Hepatocyte (in vitro differentiated cells): Measurements from ENCODE around the gene CTNNB1. TPM values are rescaled to one million over a fixed set of nuclear protein-coding genes. Genes with fewer than 3 reads are reported as not detected.
A peak's percentile ranks its signal among the peaks of the same experiment; 100 is the strongest.

Experiments
- DNase-seq: peaks from one replicate; pipeline ENCODE4 v3.0.0-alpha.2; 2016; ENCODE audit warnings: low spot score
- H2AFZ ChIP-seq: fragments of 200-600 bp; sonication (generic); 2 replicates; pipeline ENCODE4 v1.6.0; 2016; ENCODE audit warnings: antibody characterized with exemption, mild to moderate bottlenecking
- H3K27ac ChIP-seq: fragments of 200-600 bp; sonication (generic); 2 replicates; pipeline ENCODE4 v1.5.1; 2016; ENCODE audit warnings: mild to moderate bottlenecking
- H3K27me3 ChIP-seq: fragments of 200-600 bp; sonication (generic); 2 replicates; pipeline ENCODE4 v1.6.1; 2016
- H3K36me3 ChIP-seq: fragments of 200-600 bp; sonication (generic); replicated peaks from 2 replicates; pipeline ENCODE4 v1.5.1; 2016; ENCODE audit warnings: low read depth; ENCODE audit not compliant: insufficient read depth
- H3K4me1 ChIP-seq: fragments of 200-600 bp; sonication (generic); 2 replicates; pipeline ENCODE4 v1.5.1; 2016; ENCODE audit warnings: mild to moderate bottlenecking, moderate library complexity; ENCODE audit not compliant: insufficient read depth
- H3K4me2 ChIP-seq: fragments of 200-600 bp; sonication (generic); 2 replicates; pipeline ENCODE4 v1.6.0; 2016
- H3K4me3 ChIP-seq: fragments of 200-600 bp; sonication (generic); 2 replicates; pipeline ENCODE4 v1.5.1; 2016; ENCODE audit warnings: mild to moderate bottlenecking
- H3K79me2 ChIP-seq: fragments of 200-600 bp; sonication (generic); 2 replicates; pipeline ENCODE4 v1.6.0; 2017; ENCODE audit warnings: mild to moderate bottlenecking
- H3K9me2 ChIP-seq: fragments of 200-600 bp; sonication (generic); replicated peaks from 2 replicates; pipeline ENCODE4 v1.6.0; 2017; ENCODE audit warnings: mild to moderate bottlenecking; ENCODE audit not compliant: insufficient read depth
- H3K9me3 ChIP-seq: fragments of 200-600 bp; sonication (generic); 2 replicates; pipeline ENCODE4 v1.5.1; 2016; ENCODE audit warnings: low read depth, mild to moderate bottlenecking
- H4K20me1 ChIP-seq: fragments of 200-600 bp; sonication (generic); 2 replicates; pipeline ENCODE4 v1.6.0; 2016; ENCODE audit warnings: mild to moderate bottlenecking; ENCODE audit not compliant: insufficient read depth, poor library complexity, severe bottlenecking
- CTCF ChIP-seq: fragments of 200-600 bp; sonication (generic); IDR thresholded peaks from 2 replicates; pipeline ENCODE4 v1.5.1; 2016; ENCODE audit warnings: antibody characterized with exemption, mild to moderate bottlenecking; ENCODE audit not compliant: poor library complexity
- EZH2 ChIP-seq: fragments of 200-600 bp; sonication (generic); IDR thresholded peaks from 2 replicates; pipeline ENCODE4 v1.6.1; 2016; ENCODE audit warnings: antibody characterized with exemption, mild to moderate bottlenecking, borderline replicate concordance
- EZH2phosphoT487 ChIP-seq: fragments of 200-600 bp; sonication (generic); IDR thresholded peaks from one replicate; pipeline ENCODE4 v1.6.1; 2018; ENCODE audit warnings: antibody characterized with exemption, mild to moderate bottlenecking, low read depth, moderate library complexity; ENCODE audit not compliant: unreplicated experiment, severe bottlenecking
- WGBS: methylation state at CpG from one replicate; pipeline ENCODE4 v1.1.6; 2016; ENCODE audit warnings: low lambda C conversion rate; ENCODE audit errors: missing lambda C conversion rate; 5-methylcytosine and 5-hydroxymethylcytosine counted together
- polyA plus RNA-seq: library from polyadenylated mRNA; unstranded; fragments of >200 nt; fragmentation: Nextera tagmentation; extraction: Ambion mirVana; gene quantifications from 2 replicates; pipeline ENCODE4 v1.2.1, GENCODE V29; 2016
- total RNA-seq: library from RNA; depleted of rRNA; stranded (reverse); fragments of >200 nt; gene quantifications from 2 replicates; pipeline ENCODE4 v1.2.3, GENCODE V29; 2014

The CTNNB1 gene
- total and polyA plus RNA-seq, 2 experiments from 2014 or later = 137 to 663 TPM

- no peak overlapping the region for H3K4me3 ChIP-seq
- H3K79me2 ChIP-seq = peaks cover 100% of the 10 kb centered on the region
- TF ChIP-seq EZH2 (no peak), CTCF (no peak), EZH2phosphoT487 (no peak)
- H3K36me3 ChIP-seq = peaks cover 11% of the 10 kb centered on the region
- no peaks in the 10 kb centered on the region for H3K9me3 ChIP-seq
- no peak overlapping the region for H3K27ac ChIP-seq
- H3K9me2 ChIP-seq = no peaks in the 10 kb centered on the region
- H3K27me3 ChIP-seq = no peaks in the 10 kb centered on the region
- peak overlapping the region; percentile 29 for H3K4me2 ChIP-seq
- WGBS = 84% methylated on average over 7 of the region's 7 CpGs
- H4K20me1 ChIP-seq = peaks cover 97% of the 10 kb centered on the region
- peaks cover 35% of the 10 kb centered on the region for H3K4me1 ChIP-seq
- DNase-seq = no peak
- no peak overlapping the region for H2AFZ ChIP-seq
Observed at GRCh38 chr3:41220906-41221677, 21.8 kb downstream of the CTNNB1 start.

GRCh38 chr3:41222012-41222411 lies 22.7 kb downstream of the CTNNB1 start:
- TF ChIP-seq CTCF (no peak), EZH2 (no peak), EZH2phosphoT487 (no peak)
- Histone ChIP-seq H3K9me2 (no peaks in the 10 kb centered on the region), H3K27ac (no peak overlapping the region), H2AFZ (no peak overlapping the region), H3K9me3 (no peaks in the 10 kb centered on the region), H3K36me3 (peaks cover 18% of the 10 kb centered on the region), H3K4me3 (no peak overlapping the region), H3K27me3 (no peaks in the 10 kb centered on the region), H3K4me2 (peak overlapping the region; percentile 29), H4K20me1 (peaks cover 97% of the 10 kb centered on the region), H3K79me2 (peaks cover 100% of the 10 kb centered on the region), H3K4me1 (peaks cover 32% of the 10 kb centered on the region)
- no peak for DNase-seq
- WGBS = 91% methylated on average over 2 of the region's 2 CpGs

GRCh38 chr3:41222501-41222900 lies 23.2 kb downstream of the CTNNB1 start:
- TF ChIP-seq EZH2phosphoT487 (no peak), EZH2 (no peak), CTCF (no peak)
- no peak overlapping the region for H3K4me2 ChIP-seq
- no peak for DNase-seq
- H3K4me1 ChIP-seq = peaks cover 30% of the 10 kb centered on the region
- no peak overlapping the region for H3K4me3 ChIP-seq
- peaks cover 97% of the 10 kb centered on the region for H4K20me1 ChIP-seq
- 88% methylated on average over 3 of the region's 3 CpGs for WGBS
- peaks cover 18% of the 10 kb centered on the region for H3K36me3 ChIP-seq
- no peaks in the 10 kb centered on the region for H3K9me3 ChIP-seq
- peaks cover 100% of the 10 kb centered on the region for H3K79me2 ChIP-seq
- no peaks in the 10 kb centered on the region for H3K9me2 ChIP-seq
- no peaks in the 10 kb centered on the region for H3K27me3 ChIP-seq
- H3K27ac ChIP-seq = no peak overlapping the region
- no peak overlapping the region for H2AFZ ChIP-seq
